HuH-7.5 (cell line): ENCODE measurements around the gene AWAT1.
"Not testable (repeated sequence)": the region's sequence is repeated elsewhere in the genome, so short reads cannot be mapped to it uniquely, and the experiment has no call there.

ENCODE experiments used
- DNase-seq: peaks from one replicate; pipeline ENCODE4 v3.0.0; 2011; ENCODE audit warnings: low spot score

The AWAT1 gene

GRCh38 chrX:70262952-70263567 lies 28.6 kb downstream of the AWAT1 start:
- DNase-seq, result peak; percentile 38

GRCh38 chrX:70264784-70265183 lies 30.3 kb downstream of the AWAT1 start:
- DNase-seq, result no peak

DNA sequence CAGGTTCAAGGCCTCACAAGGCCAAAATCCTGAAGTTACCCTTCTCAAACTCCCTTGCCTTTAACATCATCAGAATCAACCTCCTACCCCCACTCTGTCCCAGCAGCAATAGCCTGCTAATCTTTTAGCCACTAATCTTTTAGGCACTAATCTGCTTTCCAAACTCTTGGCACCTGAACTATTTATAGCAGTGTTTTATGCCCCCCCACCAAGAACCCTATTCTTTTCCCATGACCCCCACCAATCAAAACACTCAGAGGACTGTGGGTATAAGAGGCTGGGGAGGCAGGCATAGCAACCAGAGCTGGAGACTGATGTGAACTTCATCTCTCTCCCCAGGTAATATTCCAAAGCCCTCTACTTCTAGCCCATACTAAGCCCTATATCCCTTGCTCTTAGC lies 33.6 kb downstream of the AWAT1 start, which contains the start of gene ARR3:
Gene ARR3 (plus strand): TSS at position 301 of the 400 bp plus-strand sequence. CDS start 1,052 bp downstream, outside the sequence.
- DNase-seq, result no peak

GRCh38 chrX:70274029-70274428 lies 39.6 kb downstream of the AWAT1 start:
- DNase-seq, result not testable (repeated sequence)

DNA sequence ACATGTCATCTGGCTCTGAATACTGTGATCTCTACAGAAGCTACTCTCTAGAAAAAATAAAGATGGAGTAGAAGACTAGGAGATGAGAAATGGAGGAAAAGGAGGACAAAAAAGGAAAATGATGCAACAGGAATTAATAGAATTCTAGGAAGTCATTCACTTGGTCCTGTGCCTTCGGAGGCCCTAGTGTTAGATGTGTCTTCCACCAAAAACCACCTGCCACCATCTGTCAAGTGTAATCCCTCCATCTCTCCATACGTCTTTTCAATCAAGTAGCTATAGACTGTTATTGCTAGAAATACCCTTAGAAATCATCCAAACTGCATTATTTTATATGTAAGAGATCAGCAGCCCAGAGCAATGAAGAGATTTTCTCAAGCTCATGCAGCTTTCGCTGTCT lies 44.6 kb downstream of the AWAT1 start:
- DNase-seq, result no peak

DNA sequence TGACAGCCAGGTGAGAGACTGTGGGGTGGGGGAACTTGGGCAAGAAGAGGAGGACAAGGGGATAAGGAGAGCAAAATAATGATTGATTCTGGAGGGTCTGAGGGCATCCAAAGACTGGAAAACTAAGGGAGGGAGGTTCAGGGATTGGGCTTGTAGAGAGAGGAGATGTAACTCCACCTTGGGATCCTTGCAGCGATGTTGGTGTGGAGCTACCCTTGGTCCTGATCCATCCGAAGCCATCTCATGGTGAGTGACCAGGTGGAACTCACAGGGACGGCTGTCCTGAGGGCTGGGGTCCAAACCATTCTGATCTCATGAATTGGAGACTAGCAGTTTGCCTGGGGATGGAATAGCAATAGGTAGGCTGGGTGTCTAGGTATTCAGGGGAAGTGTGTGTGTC lies 46.1 kb downstream of the AWAT1 start:
- DNase-seq, result no peak

DNA sequence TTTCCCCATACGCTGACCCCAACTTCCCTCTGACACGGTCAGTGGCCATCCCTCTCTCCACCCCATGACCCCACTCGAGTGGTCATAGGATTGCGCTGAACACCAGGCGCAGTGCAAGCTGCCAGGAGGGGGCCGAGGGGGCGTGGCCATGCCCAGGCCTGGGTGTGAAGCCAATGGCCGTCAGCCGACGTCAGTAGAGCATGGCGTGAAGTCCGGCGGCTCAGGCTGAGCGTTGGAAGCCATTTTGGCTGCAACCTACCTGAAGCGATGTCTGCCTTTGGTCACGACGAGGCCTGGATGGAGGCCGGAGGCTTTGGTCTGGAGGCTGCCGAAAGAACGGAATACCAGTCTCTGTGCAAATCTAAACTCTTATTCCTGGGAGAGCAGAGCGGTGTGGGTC lies 47.5 kb downstream of the AWAT1 start, which contains the start of gene RAB41:
Gene RAB41 (plus strand): TSS at position 222 of the 400 bp plus-strand sequence. CDS start 46 bp downstream, at position 268.
- DNase-seq, result no peak

- DNase-seq, result no peak
Measured at GRCh38 chrX:70289168-70289792, 54.8 kb downstream of the AWAT1 start.
